AG09319 (cell line): ENCODE results near the gene RNF112.
"Not testable (repeated sequence)": the region's sequence is repeated elsewhere in the genome, so short reads cannot be mapped to it uniquely, and the experiment has no call there.

ENCODE experiments used
- DNase-seq: peaks from one replicate; pipeline ENCODE4 v3.0.0-alpha.2; 2010; ENCODE audit warnings: low read depth; ENCODE audit errors: extremely low read depth
- TF ChIP-seq, protein P1 (sequence below): IDR thresholded peaks from 2 replicates; pipeline ENCODE4 v1.5.1; 2011; ENCODE audit warnings: low read depth, mild to moderate bottlenecking, inconsistent platforms, low read length, moderate library complexity

The RNF112 gene

DNA sequence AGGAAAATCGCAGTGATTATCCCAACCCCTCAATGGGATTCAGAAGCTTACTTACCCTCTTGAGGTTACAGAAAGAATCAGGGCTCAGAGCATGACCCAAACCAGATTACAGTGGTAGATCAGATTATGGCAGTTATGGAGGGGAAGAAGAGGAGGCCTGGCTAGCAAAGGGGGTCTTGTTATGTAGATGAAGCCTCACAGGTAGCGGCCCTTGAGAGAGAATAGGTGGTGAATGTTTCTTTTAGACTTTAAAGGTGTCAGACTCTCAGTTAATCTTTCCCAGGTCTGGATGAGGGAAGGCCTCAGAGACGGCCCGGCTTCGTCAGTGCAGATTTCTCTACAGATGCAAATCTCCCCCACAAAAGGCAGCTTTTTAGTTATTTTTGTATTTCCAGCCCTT lies 15.6 kb downstream of the RNF112 start:
- DNase-seq, result no peak
- TF ChIP-seq, protein P1, sequence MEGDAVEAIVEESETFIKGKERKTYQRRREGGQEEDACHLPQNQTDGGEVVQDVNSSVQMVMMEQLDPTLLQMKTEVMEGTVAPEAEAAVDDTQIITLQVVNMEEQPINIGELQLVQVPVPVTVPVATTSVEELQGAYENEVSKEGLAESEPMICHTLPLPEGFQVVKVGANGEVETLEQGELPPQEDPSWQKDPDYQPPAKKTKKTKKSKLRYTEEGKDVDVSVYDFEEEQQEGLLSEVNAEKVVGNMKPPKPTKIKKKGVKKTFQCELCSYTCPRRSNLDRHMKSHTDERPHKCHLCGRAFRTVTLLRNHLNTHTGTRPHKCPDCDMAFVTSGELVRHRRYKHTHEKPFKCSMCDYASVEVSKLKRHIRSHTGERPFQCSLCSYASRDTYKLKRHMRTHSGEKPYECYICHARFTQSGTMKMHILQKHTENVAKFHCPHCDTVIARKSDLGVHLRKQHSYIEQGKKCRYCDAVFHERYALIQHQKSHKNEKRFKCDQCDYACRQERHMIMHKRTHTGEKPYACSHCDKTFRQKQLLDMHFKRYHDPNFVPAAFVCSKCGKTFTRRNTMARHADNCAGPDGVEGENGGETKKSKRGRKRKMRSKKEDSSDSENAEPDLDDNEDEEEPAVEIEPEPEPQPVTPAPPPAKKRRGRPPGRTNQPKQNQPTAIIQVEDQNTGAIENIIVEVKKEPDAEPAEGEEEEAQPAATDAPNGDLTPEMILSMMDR, result no peak

DNA sequence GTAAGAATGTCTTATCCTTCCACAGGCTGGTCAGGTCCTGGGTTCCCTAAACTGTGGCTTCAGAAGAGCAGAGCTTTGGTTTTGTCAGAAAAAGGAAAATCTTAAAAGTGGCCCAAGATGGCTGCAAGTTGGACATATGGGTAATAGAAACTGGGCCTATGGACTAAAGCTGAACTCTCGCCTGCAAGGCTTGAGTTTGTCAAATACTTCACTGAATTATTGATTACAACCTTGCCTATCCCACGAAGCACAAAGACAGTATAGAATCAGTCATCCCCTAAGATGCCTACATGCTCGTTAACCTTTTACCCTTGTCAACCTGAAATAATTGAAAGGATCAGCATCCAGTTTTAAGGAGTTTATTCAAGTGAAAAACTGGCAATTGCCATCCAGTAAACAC lies 20.7 kb downstream of the RNF112 start:
- TF ChIP-seq, protein P1, result no peak
- DNase-seq, result no peak

DNA sequence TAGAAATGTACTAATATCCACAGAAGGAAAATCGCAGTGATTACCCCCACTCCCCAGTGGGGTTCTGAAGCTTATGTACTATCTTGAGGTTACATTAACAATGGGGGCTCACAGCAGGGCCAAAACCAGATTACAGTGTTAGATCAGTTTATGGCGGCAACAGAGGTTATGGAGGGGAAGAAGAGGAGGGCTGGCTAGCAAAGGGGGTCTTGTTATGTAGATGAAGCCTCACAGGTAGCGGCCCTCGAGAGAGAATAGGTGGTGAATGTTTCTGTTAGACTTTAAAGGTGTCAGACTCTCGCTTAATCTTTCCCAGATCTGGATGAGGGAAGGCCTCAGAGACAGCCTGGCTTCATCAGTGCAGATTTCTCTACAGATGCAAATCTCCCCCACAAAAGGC lies 22.2 kb downstream of the RNF112 start:
- DNase-seq, result no peak
- TF ChIP-seq, protein P1, result no peak

DNA sequence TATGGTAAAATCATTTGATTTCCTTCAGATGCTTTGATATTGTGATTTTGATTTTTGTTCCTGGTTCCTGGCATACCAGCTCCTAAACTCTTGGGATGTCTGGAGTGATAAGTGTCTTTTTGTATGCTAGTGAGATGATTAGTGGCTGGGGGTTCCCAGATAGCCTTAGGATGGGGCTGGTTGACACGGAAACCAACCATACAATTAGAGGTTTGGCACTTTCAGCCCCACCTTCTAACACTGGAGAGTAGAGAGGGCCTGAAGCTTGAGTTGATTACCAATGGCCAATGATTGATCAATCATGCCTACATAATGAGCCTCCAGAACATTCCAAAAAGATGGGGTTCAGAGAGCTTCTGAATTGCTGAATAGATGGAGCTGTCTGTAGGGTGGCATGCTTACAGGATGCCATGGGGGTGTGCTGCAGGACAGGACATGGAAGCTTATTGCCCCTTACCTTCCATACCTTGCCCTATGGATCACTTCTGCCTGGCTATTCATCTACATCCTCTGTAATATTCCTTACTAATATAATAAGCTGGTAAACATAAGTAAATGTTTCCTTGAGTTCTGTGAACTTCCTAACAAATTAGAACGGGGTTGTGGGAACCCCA lies 22.8 kb downstream of the RNF112 start:
- TF ChIP-seq, protein P1, result no peak
- no peak for DNase-seq

DNA sequence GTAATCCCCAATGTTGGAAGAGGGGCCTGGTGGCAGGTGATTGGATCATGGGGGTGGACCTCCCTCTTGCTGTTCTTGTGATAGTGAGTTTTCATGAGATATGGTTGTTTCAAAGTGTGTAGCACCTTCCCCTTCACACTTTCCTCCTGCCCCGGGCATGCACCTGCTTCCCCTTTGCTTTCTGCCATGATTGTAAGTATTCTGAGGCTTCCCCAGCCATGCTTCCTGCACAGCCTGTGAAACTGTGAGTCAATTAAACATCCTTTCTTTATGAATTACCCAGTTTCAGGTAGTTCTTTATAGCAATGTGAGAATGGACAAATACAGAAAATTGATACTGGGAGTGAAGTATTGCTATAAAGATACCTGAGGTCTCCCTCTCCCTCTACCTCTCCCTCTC lies 29.4 kb downstream of the RNF112 start:
- no peak for DNase-seq
- TF ChIP-seq, protein P1, result no peak

DNA sequence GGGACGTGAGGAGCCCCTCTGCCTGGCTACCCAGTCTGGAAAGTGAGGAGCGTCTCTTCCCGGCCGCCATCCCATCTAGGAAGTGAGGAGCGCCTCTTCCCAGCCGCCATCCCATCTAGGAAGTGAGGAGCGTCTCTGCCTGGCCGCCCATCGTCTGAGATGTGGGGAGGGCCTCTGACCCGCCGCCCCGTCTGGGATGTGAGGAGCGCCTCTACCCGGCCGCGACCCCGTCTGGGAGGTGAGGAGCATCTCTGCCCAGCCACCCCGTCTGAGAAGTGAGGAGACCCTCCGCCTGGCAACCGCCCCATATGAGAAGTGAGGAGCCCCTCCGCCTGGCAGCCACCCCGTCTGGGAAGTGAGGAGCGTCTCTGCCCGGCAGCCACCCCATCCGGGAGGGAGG lies 30.3 kb downstream of the RNF112 start:
- DNase-seq, result not testable (repeated sequence)

DNA sequence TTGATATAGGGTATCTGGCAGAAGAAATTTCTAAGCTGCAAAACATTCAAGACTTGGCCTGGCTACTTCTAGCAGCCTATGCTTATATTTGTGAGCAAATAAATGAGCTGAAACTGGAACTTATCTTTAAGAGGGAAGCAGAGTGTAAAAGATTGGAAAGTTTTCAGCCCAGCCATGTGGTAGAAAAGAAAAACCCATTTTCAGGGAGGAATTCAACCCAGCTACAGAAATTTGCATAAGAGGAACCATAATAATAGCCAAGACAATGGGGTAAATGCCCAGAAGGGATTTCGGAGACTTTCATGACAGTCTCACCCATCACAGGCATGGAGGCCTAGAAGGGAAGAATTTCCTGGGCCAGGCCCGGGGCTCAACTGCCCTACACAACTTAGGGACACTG lies 31.7 kb downstream of the RNF112 start:
- TF ChIP-seq, protein P1, result no peak

DNA sequence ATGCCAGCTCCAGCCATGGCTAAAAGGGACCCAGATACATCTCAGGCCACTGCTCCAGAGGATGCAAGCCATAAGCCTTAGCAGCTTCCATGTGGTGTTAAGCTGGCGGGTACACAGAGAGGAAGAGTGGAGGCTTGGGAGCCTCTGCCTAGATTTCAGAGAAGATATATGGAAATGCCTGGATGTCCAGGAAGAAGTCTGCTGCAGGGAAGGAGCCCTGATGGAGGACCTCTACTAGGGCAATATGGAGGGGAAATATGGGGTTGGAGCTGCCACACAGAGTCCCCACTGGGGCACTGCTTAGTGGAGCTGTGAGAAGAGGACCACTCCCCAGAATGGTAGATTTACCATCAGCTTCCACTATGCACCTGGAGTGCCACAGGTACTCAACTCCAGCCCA lies 32.1 kb downstream of the RNF112 start:
- TF ChIP-seq, protein P1, result no peak
- DNase-seq, result no peak

More for the DNA sequence above, 31.7 kb downstream of the RNF112 start:
- no peak for DNase-seq
